Cerebellar nuclear complex (tissue), 1 donor: ENCODE measurements around the gene PRSS33.

Source experiments
- DNase-seq, 2 experiments: peaks; one replicate each; lab custom pipeline; 2025; lab: John Stamatoyannopoulos, UW

Gene PRSS33

DNA sequence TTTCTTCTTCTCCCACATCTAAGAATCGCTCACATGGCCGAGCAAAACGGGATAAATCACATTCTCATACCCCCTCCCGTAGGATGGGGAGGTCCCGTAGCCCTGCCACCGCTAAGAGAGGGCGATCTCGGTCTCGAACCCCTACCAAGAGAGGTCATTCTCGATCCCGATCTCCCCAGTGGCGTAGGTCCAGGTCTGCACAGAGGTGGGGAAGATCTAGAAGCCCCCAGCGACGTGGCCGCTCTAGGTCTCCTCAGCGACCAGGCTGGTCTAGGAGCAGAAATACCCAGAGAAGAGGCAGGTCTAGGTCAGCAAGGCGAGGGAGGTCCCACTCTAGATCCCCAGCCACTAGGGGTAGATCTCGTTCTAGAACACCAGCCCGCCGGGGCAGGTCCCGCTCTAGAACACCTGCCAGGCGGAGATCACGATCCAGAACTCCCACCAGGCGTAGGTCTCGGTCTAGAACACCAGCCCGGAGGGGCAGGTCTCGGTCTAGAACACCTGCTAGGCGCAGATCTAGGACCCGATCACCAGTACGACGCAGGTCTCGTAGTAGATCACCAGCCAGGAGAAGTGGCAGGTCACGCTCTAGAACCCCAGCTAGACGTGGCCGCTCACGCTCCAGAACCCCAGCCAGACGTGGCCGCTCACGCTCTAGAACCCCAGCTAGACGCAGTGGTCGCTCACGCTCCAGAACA is 25.3 kb downstream of the PRSS33 start:
- DNase-seq, result no peak

DNA sequence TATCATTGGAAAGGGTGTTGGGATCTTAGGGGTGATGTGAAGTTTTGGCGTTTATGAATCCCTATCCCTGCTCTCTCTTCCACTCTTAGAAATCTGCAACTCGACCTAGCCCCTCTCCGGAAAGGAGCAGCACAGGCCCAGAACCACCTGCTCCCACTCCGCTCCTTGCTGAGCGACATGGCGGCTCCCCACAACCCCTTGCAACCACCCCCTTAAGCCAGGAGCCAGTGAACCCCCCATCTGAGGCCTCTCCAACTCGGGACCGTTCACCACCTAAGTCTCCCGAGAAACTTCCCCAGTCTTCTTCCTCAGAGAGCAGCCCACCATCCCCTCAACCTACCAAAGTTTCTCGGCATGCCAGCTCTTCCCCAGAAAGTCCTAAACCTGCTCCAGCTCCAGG is 25.9 kb downstream of the PRSS33 start:
- DNase-seq, result no peak

DNA sequence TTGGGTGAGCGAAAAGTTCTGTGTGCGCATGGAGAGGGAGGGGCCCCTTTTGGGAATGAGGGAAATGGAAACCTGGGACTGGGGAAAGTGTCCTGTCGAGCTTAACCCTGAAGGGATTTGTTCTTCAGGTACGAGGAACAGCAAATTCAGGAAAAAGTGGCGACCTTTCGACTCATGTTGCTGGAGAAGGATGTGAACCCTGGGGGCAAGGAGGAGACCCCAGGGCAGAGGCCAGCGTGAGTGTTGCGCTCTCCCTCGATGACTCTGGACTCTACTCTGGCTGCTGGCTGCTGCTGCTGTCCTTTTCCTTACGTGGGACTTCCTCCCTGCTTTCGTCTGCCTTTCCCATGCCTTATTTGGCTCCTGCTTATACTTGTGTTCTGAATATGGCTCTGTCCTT is 30.0 kb downstream of the PRSS33 start:
- DNase-seq, result no peak

DNA sequence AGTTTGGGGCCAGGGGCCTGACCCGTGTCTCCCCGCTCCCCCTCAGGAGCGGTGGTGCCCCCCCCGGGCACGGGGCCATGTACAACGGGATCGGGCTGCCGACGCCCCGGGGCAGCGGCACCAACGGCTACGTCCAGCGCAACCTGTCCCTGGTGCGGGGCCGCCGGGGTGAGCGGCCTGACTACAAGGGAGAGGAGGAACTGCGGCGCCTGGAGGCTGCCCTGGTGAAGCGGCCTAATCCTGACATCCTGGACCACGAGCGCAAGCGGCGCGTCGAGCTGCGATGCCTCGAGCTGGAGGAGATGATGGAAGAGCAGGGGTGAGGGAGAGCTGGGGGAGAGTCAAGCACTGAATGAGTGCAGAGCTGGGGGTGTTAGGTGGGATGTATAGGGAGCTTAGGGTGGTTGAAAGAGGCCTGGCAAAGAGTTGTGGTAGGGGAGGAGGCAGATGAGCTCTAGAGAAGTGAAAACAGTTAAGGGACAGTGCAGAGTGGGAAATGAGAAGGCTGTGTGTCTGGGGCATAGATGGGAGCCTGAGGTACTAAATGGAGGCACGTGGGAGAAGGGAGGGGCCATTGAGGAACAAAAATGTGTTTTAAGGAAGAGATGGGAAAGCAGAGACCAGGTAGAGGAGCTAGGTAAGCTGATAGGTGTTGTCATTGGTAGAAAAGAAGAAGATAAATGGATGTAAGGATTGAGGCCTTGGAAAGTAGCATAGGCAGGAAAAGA is 30.9 kb downstream of the PRSS33 start:
- DNase-seq, result no peak

DNA sequence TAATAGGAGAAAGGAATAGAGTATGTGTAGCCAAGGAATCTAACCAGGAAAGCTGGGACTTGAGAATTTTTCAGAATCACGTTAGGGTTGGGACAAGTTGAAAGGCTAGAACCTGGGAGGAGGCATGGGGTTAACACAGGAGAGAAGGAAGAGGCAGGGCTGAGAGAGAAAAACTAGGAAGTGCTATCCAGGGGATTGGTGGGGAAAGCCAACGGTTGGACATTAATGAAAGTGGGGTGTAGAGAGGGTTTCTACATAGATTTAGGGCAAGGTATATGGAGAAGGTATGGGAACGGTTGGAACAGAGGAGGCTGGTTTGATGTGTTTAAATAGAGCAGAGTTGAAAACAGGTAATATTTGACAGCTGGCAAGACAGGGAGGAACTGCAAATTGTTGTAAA is 32.2 kb downstream of the PRSS33 start:
- no peak for DNase-seq

DNA sequence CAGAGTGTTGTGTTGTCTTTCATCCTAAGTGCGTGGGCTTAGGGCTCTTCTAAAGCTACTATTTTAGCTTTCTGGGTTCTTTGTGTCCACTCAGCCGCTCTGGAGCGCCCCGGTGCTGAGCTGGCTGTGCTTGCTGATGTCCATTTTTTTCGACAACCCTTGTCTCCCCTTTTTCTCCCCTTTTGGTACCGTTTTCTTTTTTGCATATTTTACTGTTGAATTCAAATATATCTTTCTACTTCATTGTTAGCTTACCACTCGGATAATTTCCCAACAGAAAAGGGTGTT is 33.7 kb downstream of the PRSS33 start:
- no peak for DNase-seq

DNA sequence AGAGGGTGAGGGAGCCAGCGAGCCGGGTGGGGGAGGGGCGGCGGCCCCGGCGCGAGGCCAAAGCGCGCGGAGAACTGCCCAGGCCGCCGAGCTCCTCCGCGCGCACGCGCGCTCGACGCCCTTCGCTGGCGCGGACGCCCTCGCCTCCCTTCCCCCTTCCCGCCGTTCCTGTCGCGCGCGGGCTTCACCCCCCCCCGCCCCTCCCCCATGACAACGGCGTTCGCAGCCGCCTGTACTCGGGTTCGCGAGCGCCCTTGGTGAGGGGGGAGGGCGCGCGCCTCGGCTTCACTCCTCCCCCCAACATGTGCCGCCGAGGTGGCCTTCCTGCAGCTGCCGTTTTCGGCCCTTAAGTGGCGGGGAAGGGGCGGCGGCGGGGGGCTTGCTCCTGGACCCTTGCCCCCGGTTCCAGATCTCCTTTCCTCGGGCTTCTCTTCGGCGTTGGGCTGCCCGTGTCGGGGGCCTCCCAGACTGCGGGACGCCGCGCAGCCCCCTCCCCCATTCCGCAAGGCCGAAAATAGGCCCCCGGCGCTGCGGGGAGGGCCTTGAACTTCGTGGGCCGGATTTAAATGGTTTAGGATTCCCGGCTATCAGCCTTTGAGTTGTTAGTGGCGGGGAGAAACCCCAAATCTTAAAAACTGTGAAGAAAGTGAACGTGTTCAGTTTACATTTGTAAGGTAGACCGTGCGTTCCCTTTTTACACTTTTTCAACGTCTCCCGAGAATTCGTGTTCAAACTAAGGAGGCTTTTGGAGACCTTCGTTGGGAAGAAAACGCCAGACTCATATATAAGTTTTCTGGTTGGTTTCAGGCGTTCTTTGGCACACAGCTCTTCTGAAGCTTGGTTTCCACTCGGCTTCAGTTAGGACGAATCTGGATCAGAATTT is 34.3 kb downstream of the PRSS33 start:
- DNase-seq, result no peak

DNA sequence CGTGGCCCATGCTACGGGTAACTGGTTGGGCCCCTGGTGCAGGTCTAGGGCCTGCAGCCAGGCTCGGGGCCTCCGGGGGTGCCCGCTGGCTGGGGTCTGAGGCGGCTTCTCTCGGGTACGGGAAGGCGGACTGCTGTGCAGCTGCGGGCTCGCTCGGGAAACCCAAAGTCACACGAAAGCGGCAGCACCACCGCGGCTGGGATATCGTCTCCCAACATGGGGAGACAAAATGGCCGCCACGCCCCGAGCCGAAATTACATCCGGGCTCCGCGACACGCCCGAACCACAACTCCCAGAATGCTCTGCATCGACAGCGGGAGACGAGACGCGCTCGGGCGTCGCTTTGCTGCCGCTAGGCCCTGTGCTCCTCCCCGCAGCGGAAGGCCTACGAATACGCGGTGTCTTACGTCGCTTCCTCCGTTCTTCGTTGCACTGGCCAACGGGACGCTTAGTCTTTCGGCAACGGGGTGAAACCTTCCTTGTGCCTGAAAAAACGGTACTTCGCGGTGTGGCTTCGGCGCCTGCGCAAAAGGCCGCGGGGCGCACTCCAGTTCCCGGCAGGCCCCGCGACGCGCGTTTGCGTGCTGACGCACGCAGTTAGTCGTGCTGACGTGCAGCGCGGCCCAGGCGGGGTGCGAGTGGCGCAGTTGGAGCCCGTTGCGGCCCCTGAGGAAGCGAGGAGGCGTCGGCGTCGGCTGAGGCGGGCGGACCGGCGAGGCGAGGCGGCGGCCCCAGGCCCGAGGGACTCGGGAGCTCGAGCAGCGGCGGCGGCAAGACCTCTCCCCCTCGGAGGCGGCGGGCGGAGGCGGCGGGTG is 35.1 kb downstream of the PRSS33 start, which contains the start of gene SRRM2:
Gene SRRM2 (plus strand): TSS at position 604 of the 815 bp plus-strand sequence. CDS start 3,727 bp downstream, outside the sequence.
- DNase-seq, result peak; percentile 53 to 70

DNA sequence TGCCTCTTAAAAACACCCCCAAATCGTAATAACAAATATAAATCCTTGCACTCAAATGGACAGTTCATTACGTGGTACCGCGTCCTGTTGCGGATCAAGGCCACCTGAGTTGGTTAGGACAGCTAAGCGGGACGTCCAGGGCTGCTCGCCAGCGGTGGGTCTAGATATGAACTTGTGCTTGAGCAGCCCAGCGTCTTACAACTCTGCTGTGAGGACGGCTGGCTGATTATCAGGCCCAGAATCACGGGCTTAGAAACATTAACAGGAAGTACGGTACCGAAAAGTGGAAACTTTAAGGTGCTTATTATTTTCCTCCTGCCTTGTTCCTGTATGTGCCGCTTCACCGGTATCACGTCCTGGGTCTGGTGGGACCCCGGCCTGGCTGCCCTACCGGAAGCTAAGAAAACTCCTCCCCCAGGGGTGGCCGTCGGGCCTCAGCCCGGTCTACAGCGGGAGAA is 35.8 kb downstream of the PRSS33 start:
- no peak for DNase-seq

DNA sequence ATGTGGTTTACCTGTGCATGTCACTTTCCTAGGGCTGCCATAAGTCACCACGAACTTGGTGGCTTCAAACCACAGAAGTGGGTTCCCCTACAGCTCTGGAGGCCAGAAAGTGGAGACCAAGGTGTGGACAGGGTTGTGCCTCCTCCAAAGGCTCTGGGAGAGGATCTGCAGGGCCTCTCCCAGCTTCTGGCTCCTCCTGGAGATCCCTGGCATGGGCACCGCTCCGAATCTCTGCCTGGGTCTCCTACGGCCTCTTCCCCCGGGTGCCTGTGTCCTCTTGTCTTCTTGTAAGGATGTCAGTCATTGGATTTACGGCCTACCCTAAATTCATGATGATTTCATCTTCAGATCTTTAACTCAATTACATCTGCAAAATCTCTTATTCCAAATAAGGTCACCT is 37.4 kb downstream of the PRSS33 start:
- DNase-seq, result no peak

DNA sequence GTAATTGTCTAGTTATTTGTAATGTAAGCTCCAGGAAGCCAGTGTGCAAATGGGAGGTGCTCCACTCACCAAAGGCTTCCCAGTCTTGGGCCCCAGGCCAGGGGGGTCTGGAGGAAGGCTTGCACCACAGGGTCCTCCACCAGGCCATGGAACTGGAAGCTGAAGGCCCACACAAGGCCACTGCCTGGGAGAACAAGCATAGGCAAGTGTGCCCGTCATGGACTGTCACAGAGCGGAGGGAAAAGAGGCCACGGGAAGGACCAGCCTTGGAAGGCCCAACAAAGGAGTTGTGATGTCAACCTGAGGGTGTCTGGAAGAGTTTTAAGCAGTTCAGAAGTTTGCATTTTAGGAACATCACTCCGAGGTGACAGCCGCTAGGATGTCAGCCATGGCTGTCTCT is 37.9 kb downstream of the PRSS33 start:
- no peak for DNase-seq

DNA sequence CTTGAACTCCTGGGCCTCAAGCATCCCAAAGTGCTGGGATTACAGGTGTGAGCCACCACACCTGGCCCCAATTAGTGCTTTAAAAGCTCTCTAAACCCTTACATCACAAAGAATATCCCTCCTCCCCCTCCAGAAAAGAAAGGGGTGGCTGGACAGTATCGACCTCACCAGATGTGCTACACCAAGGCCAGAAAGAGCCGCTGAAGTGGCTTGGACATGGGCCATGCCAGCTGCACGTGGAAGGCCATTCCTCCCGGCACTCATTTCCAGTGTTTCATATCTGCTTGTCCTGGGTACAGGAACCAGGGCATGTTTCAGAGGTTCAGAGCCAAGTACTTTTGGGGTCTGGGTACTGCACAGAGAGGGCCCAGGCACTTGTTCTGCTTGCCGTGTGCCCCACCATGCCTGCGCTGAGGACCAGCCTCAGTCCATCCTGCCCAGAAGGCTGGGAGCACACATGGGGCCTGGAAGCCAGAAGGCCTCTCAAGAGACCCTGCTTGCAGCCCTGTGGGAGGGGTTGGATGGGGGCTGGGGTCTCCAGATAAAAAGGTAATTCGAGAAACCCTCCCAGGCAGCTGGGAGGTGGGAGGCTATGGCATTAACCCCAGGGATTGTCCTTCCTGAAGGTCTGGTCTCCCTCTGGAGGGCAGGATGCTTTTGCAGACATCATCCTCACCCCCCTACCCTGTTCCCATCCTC is 38.5 kb downstream of the PRSS33 start:
- DNase-seq, result no peak

DNA sequence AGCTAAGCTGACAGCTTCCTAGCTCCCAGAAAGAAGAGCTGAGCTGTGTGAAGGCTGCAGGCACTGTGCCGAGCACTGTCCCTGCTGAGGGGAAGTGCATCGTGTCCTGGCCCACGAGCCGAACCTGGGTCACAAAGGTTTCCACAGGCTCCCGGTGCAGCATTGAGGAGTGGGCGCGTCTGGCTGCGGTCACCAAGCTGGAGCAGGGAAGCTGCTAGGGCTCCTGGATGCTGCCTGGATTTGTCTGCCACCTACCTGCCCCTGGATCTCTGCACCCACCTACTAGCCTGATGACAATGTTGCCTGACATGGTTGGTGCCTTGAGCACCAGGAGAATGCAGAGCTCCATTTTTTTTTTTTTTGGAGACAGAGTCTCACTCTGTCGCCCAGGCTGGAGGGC is 41.4 kb downstream of the PRSS33 start:
- DNase-seq, result no peak

DNA sequence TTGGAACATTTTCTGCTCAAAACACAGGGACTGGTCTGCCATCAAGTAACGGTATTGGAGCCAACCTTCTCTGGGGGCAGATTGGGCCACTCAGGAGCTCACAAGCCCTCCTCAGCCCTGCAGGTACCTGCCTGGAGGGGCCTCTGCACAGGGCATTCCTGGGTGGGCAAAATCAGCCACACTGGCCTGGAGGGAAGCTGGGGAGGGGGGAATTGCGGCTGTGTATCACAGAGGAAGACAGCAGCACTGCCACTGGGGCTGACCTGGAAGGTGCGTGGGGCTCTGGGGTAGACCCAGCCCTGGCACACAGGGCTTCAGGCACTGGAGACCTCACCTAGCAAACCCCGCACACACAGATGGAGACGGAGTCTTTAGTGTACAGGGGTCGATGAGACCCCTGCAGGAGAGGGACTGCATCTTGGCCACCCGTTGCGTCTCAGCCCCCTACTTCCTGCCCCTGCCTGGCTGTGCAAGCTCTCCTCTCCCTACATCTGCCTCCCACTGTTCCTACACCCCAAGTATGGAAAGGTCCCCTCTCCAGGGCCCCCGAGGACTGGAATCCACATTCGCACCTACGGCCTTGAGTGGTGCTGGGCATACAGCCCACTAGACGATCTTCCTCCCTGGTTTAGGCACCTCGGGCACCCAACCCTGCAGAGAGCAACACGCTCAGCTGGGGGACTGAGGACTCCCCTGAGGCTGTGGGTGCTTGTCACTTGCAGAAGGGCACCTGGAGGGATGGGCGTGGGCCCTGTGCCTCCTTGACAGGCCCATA is 42.1 kb downstream of the PRSS33 start:
- DNase-seq, result no peak

DNA sequence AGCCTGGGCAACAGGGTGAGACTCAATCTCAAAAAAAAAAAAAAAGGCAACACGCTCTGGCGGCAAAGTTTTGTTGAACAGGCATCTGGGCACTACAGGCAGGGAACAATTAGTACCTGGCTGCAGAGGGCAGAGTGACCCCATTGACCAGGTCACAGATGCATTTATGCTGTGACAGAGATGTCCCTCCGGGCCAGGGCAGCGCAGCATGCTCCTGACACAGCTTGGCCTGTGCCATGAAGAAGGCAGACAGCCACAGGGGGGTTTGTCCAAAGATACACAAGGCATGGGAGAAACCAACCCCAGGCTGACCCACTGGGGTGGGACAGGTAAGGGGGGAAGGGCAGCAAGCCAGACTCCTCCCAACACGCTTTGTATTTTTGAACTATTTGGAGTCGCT is 42.6 kb downstream of the PRSS33 start:
- DNase-seq, result no peak

DNA sequence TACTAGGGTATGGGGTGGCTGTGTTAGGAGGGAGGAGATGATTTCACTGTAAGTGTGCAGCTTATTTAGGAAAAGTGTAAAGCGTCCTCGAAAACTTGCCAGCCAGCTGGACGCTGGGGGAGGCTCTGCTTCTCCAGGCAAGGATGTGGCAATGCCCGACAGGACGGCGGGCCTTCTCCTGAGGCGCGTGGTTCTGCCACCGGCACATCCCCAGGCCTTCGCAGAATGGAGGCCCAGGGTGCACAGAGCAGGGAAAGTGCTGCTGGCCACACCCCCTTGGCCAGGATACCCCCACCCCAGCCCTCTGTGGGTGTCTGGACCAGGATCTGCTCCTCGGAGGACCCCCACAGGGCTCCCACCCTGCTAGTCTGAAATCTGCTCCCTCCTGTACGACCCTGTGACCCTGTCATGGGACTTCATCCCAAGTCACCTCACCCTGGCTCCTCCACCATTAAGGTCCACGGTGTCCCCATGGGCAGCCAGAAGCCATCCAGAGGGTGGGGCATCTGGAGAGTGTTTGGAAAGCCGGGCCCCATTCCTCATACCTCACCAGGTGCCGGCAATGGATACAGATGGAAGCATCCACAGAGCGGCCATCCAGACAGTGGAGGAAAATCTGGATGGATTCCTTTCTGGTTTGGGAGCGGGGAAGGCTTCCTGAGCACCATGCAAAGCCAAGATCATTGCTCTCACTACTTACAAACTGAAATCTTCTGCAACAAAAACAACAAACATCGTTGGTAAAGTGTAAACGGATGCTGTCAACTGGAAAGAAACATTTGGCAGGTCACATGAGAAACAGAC is 44.2 kb downstream of the PRSS33 start:
- no peak for DNase-seq

DNA sequence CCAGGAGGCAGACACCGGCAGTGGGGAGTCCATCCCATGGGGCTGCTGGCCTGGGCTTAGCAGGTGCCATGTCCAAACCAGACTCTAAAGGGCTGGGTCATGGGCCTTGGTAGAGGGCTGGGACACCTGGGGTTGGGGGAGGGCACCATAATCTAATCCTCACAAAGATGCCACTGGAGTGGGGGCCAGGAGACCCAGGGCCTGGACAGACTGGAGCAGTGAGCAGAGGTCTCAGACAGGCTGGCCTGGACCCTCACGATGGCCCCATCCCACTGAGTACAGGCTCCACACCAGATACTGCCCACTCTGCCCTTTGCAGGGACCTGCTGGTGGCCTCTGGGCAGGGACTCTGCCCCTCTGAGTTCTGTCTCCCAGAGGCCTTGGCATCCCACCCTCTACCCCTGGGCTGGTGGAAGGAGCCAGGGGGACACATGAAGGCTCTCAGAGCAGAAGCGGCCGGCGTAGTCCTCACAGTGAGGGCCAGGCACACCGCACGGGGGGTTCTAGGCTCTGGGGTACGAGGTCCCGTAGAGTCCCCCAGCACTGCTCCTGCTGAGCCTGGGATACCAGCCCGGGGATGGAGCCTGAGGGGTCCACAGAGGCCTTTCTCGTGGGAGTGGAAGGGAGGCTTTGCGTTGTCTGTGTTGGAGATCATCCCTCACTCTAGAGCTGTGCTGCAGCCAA is 44.9 kb downstream of the PRSS33 start:
- DNase-seq, result no peak

DNA sequence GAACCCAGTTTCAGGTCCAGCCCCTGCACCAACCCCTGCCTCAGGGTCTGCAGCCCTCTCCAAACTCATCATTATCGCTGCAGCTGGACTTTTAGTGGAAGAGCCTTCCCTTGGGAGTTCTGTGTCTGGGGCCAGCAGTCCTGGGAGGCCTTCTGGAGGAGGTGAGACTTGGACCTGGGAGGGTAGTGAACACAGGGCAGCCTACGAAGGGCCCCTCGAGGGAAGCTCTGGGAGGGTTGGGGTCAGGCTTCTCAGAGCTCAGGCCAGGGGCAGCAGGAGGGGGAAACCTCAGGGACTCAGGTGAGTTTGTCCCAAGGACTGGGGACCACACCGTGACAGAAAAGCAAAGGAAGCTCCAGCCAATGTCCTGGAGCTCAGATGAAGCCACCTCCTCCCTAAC is 46.2 kb downstream of the PRSS33 start:
- no peak for DNase-seq

DNA sequence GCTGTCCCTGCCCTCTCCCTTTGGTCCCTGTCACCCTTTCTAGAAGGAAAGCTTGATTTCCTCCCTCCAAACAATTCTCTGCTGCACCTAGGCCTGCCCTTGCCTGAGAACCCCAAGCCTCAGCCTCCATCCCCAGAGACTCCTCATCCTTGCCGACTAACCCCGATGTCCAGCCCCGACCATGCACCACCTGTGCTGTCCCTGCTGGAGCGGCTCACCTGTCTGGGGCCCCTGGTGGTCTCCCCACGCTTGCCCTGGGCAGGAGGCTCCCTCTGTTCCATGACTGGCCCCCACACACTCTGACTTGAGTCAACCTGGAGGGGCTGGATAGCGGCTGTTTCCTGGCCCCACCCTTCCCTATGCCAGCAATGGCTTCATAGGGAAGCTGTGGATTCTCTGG is 46.9 kb downstream of the PRSS33 start:
- no peak for DNase-seq
